ENCODE data around the gene STAT5A.
A peak's percentile ranks its signal among the peaks of the same experiment; 100 is the strongest.
"Not testable (repeated sequence)": the region's sequence is repeated elsewhere in the genome, so short reads cannot be mapped to it uniquely, and the experiment has no call there.

The STAT5A gene

GRCh38 chr17:42333053-42333452 lies 44.8 kb downstream of the STAT5A start:
- no peak for DNase-seq (ENCODE audit: low read depth)

GRCh38 chr17:42334677-42335076 lies 46.4 kb downstream of the STAT5A start:
- DNase-seq (ENCODE audit: low read depth), result no peak

- DNase-seq (ENCODE audit: low read depth), result peak; percentile 95
Measured at GRCh38 chr17:42337442-42337841, 49.1 kb downstream of the STAT5A start.

GRCh38 chr17:42338427-42338985 lies 50.2 kb downstream of the STAT5A start:
- no peak for DNase-seq (ENCODE audit: low read depth)

GRCh38 chr17:42339221-42339620 lies 50.9 kb downstream of the STAT5A start:
- no peak for DNase-seq (ENCODE audit: low read depth)

GRCh38 chr17:42340691-42341127 lies 52.4 kb downstream of the STAT5A start:
- DNase-seq (ENCODE audit: low read depth), result no peak

- no peak for DNase-seq (ENCODE audit: low read depth)
Measured at GRCh38 chr17:42341568-42341967, 53.3 kb downstream of the STAT5A start.

- DNase-seq (ENCODE audit: low read depth), result no peak
Measured at GRCh38 chr17:42342242-42343008, 54.1 kb downstream of the STAT5A start.

- DNase-seq (ENCODE audit: low read depth), result no peak
Measured at GRCh38 chr17:42345396-42346073, 57.2 kb downstream of the STAT5A start.

GRCh38 chr17:42346481-42346880 lies 58.2 kb downstream of the STAT5A start:
- DNase-seq (ENCODE audit: low read depth), result no peak

GRCh38 chr17:42347198-42347597 lies 58.9 kb downstream of the STAT5A start:
- peak; percentile 89 for DNase-seq (ENCODE audit: low read depth)

- no peak for DNase-seq (ENCODE audit: low read depth)
Measured at GRCh38 chr17:42347606-42348005, 59.3 kb downstream of the STAT5A start.

- DNase-seq (ENCODE audit: low read depth), result no peak
Measured at GRCh38 chr17:42348104-42348503, 59.8 kb downstream of the STAT5A start.

- peak; percentile 61 for DNase-seq (ENCODE audit: low read depth)
Measured at GRCh38 chr17:42354956-42355843, 66.9 kb downstream of the STAT5A start.

GRCh38 chr17:42358434-42358833 lies 70.1 kb downstream of the STAT5A start:
- DNase-seq (ENCODE audit: low read depth), result no peak

GRCh38 chr17:42359133-42359532 lies 70.8 kb downstream of the STAT5A start:
- no peak for DNase-seq (ENCODE audit: low read depth)

GRCh38 chr17:42360388-42360787 lies 72.1 kb downstream of the STAT5A start:
- not testable (repeated sequence) for DNase-seq (ENCODE audit: low read depth)

Data from GM04504 (cell line).